H9 (cell line): ENCODE results near the gene RNF5. TPM values are rescaled to one million over a fixed set of nuclear protein-coding genes. Genes with fewer than 3 reads are reported as not detected.

Experiments used
- DNase-seq: peaks from one replicate; pipeline ENCODE4 v3.0.0-alpha.2; 2017
- H2AFZ ChIP-seq: one replicate; pipeline ENCODE4 v1.6.1; 2013; ENCODE audit warnings: mild to moderate bottlenecking, low read length, control low read depth, moderate library complexity
- H2AK5ac ChIP-seq: 2 replicates; pipeline ENCODE4 v1.6.1; 2013; ENCODE audit warnings: low read length, control low read depth, mixed read lengths; ENCODE audit not compliant: insufficient read length
- H2BK120ac ChIP-seq: one replicate; pipeline ENCODE4 v1.6.1; 2013; ENCODE audit warnings: low read depth, mild to moderate bottlenecking, low read length, control low read depth, inconsistent platforms; ENCODE audit not compliant: poor library complexity, severe bottlenecking
- H2BK12ac ChIP-seq: 2 replicates; pipeline ENCODE4 v1.6.1; 2013; ENCODE audit warnings: low read length, control low read depth, mixed read lengths, low read depth; ENCODE audit not compliant: insufficient read length
- H2BK15ac ChIP-seq: 2 replicates; pipeline ENCODE4 v1.6.1; 2013; ENCODE audit warnings: low read depth, low read length, control low read depth
- H2BK20ac ChIP-seq: one replicate; pipeline ENCODE4 v1.6.1; 2013; ENCODE audit warnings: low read depth, mild to moderate bottlenecking, low read length, control low read depth, inconsistent platforms; ENCODE audit not compliant: poor library complexity, severe bottlenecking
- H2BK5ac ChIP-seq: 2 replicates; pipeline ENCODE4 v1.6.1; 2013; ENCODE audit warnings: low read length, control low read depth, mixed read lengths; ENCODE audit not compliant: insufficient read length
- H3K14ac ChIP-seq: 2 replicates; pipeline ENCODE4 v1.6.1; 2013; ENCODE audit warnings: low read length, control low read depth; ENCODE audit not compliant: insufficient read depth
- H3K18ac ChIP-seq: 2 replicates; pipeline ENCODE4 v1.6.1; 2013; ENCODE audit warnings: low read depth, mild to moderate bottlenecking, mixed read lengths, low read length, control low read depth; ENCODE audit not compliant: insufficient read length
- H3K23ac ChIP-seq: 2 replicates; pipeline ENCODE4 v1.6.1; 2013; ENCODE audit warnings: low read length, control low read depth, mixed read lengths, low read depth; ENCODE audit not compliant: insufficient read length
- H3K23me2 ChIP-seq: 2 replicates; pipeline ENCODE4 v1.6.1; 2013; ENCODE audit warnings: low read depth, mild to moderate bottlenecking, mixed read lengths, low read length, control low read depth; ENCODE audit not compliant: insufficient read length, poor library complexity, severe bottlenecking
- H3K27ac ChIP-seq: 2 replicates; pipeline ENCODE4 v1.5.1; 2013; ENCODE audit warnings: low read length, control low read depth, mixed read lengths, low read depth; ENCODE audit not compliant: insufficient read length
- H3K27me3 ChIP-seq: 2 replicates; pipeline ENCODE4 v1.6.1; 2013; ENCODE audit warnings: low read length, control low read depth, inconsistent platforms; ENCODE audit not compliant: insufficient read depth
- H3K4ac ChIP-seq: 2 replicates; pipeline ENCODE4 v1.6.1; 2013; ENCODE audit warnings: low read depth, mild to moderate bottlenecking, control low read depth, inconsistent platforms, low read length, moderate library complexity
- H3K4me1 ChIP-seq: 2 replicates; pipeline ENCODE4 v1.6.1; 2013; ENCODE audit warnings: low read length, control low read depth, inconsistent platforms; ENCODE audit not compliant: insufficient read depth
- H3K4me2 ChIP-seq: 2 replicates; pipeline ENCODE4 v1.6.1; 2013; ENCODE audit warnings: low read length, control low read depth, mixed read lengths; ENCODE audit not compliant: insufficient read length, insufficient read depth
- H3K56ac ChIP-seq: 2 replicates; pipeline ENCODE4 v1.6.1; 2013; ENCODE audit warnings: low read depth, mild to moderate bottlenecking, mixed read lengths, low read length, control low read depth; ENCODE audit not compliant: insufficient read length
- H3K79me1 ChIP-seq: 2 replicates; pipeline ENCODE4 v1.6.1; 2013; ENCODE audit warnings: low read depth, mild to moderate bottlenecking, moderate library complexity, low read length, control low read depth, inconsistent platforms; ENCODE audit not compliant: insufficient read depth, poor library complexity, severe bottlenecking
- H3K79me2 ChIP-seq: 2 replicates; pipeline ENCODE4 v1.6.1; 2013; ENCODE audit warnings: low read length, control low read depth, inconsistent platforms; ENCODE audit not compliant: insufficient read depth
- H3K9ac ChIP-seq: 2 replicates; pipeline ENCODE4 v1.6.1; 2013; ENCODE audit warnings: low read length, control low read depth, mixed read lengths; ENCODE audit not compliant: insufficient read length; ENCODE audit errors: extremely low read depth
- H3K9me3 ChIP-seq: one replicate; pipeline ENCODE4 v1.6.1; 2013; ENCODE audit warnings: low read depth, low read length, inconsistent platforms; ENCODE audit not compliant: control insufficient read depth
- H3T11ph ChIP-seq: one replicate; pipeline ENCODE4 v1.6.1; 2013; ENCODE audit warnings: mild to moderate bottlenecking, low read length, control low read depth, inconsistent platforms
- H4K20me1 ChIP-seq: one replicate; pipeline ENCODE4 v1.6.1; 2013; ENCODE audit not compliant: control insufficient read depth, insufficient read length, insufficient read depth
- H4K5ac ChIP-seq: 2 replicates; pipeline ENCODE4 v1.6.1; 2013; ENCODE audit warnings: low read depth, mild to moderate bottlenecking, mixed read lengths, low read length, control low read depth; ENCODE audit not compliant: insufficient read length
- H4K8ac ChIP-seq: replicated peaks from 2 replicates; pipeline ENCODE4 v1.6.1; 2013; ENCODE audit warnings: low read length, control low read depth, mixed read lengths, low read depth; ENCODE audit not compliant: insufficient read length
- H4K91ac ChIP-seq: 2 replicates; pipeline ENCODE4 v1.6.1; 2013; ENCODE audit warnings: low read depth, mild to moderate bottlenecking, moderate library complexity, mixed read lengths, low read length, control low read depth; ENCODE audit not compliant: insufficient read length
- H3K27ac Mint-ChIP-seq, 3 experiments: 2 replicates in 2 of 3; 3 replicates in 1 of 3; pipeline ENCODE4 v1.8.0; 2020 to 2021; ENCODE audit warnings: mixed read lengths in 3 of 3, mild to moderate bottlenecking in 1 of 3, moderate library complexity in 1 of 3
- H3K27me3 Mint-ChIP-seq: 2 replicates; pipeline ENCODE4 v1.8.0; 2021; ENCODE audit warnings: low read depth, mild to moderate bottlenecking, moderate library complexity, mixed read lengths
- H3K36me3 Mint-ChIP-seq, 3 experiments: 2 replicates in 2 of 3; 3 replicates in 1 of 3; pipeline ENCODE4 v1.8.0; 2020 to 2021; ENCODE audit warnings: low read depth in 3 of 3, mixed read lengths in 3 of 3; ENCODE audit not compliant: insufficient read depth in 1 of 3
- H3K4me1 Mint-ChIP-seq, 2 experiments: 2 replicates each; pipeline ENCODE4 v1.8.0; 2020; ENCODE audit warnings: mixed read lengths in 2 of 2
- H3K4me3 Mint-ChIP-seq, 2 experiments: 2 replicates in 1 of 2; 3 replicates in 1 of 2; pipeline ENCODE4 v1.8.0; 2020 to 2021; ENCODE audit warnings: mild to moderate bottlenecking in 2 of 2, mixed read lengths in 2 of 2, moderate library complexity in 1 of 2
- H3K9me3 Mint-ChIP-seq, 2 experiments: 2 replicates in 1 of 2; 3 replicates in 1 of 2; pipeline ENCODE4 v1.8.0; 2020; ENCODE audit warnings: mild to moderate bottlenecking in 2 of 2, mixed read lengths in 2 of 2, moderate library complexity in 1 of 2
- WGBS: extraction: QIAGEN DNeasy Blood & Tissue Kit; methylation state at CpG from one replicate; pipeline ENCODE4 v1.1.7; 2013; ENCODE audit warnings: missing lambda C conversion rate, low lambda C conversion rate, mixed read lengths; ENCODE audit not compliant: insufficient read length; ENCODE audit errors: extremely low coverage; 5-methylcytosine and 5-hydroxymethylcytosine counted together
- total RNA-seq: library from RNA; stranded (reverse); gene quantifications from 2 replicates; pipeline ENCODE4 v1.2.1, GENCODE V29; 2021
- TF ChIP-seq, protein P1 (sequence below): fragments of 200-600 bp; sonication (generic); conservative IDR thresholded peaks from 3 replicates; pipeline ENCODE4 v1.8.0; 2021; ENCODE audit warnings: antibody characterized with exemption, mild to moderate bottlenecking

RNF5 gene
- total RNA-seq, 1 experiment from 2014 or later = 116 TPM

DNA sequence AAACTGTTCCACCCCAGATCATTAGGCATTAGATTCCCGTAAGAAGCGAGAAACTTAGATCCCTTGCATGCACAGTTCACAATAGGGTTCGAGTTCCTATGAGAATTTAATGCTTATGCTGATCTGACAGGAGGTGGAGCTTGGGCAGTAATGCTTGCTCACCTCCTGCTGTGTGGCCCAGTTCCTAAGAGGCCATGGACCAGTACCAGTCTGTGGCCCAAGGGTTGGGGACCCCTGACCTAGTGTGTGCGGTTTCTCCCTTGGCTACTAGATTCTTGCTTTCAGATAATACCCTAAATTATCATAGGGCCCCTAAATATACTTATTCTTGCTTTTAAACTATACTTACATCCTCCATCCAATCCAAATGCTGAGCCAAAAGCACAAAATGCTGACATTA is 16.2 kb downstream of the RNF5 start:
- H3K4me1 ChIP-seq = peaks cover 7% of the 10 kb centered on the region
- Mint-ChIP-seq H3K36me3 (no peaks in the 10 kb centered on the region), H3K4me1 (peaks cover 50 to 53% of the 10 kb centered on the region in 2 experiments), H3K4me3 (peak overlapping the region in 1 of 2 experiments; percentile 96; a peak in 3 of 5 replicates), H3K9me3 (no peaks in the 10 kb centered on the region; a peak in 1 of 5 replicates), H3K27ac (peak overlapping the region in 1 of 3 experiments; percentile 98; a peak in 3 of 7 replicates), H3K27me3 (no peaks in the 10 kb centered on the region)
- H2BK20ac ChIP-seq = no peak overlapping the region
- no peak overlapping the region for H3K18ac ChIP-seq
- no peak overlapping the region for H2BK120ac ChIP-seq
- TF ChIP-seq, protein P1, sequence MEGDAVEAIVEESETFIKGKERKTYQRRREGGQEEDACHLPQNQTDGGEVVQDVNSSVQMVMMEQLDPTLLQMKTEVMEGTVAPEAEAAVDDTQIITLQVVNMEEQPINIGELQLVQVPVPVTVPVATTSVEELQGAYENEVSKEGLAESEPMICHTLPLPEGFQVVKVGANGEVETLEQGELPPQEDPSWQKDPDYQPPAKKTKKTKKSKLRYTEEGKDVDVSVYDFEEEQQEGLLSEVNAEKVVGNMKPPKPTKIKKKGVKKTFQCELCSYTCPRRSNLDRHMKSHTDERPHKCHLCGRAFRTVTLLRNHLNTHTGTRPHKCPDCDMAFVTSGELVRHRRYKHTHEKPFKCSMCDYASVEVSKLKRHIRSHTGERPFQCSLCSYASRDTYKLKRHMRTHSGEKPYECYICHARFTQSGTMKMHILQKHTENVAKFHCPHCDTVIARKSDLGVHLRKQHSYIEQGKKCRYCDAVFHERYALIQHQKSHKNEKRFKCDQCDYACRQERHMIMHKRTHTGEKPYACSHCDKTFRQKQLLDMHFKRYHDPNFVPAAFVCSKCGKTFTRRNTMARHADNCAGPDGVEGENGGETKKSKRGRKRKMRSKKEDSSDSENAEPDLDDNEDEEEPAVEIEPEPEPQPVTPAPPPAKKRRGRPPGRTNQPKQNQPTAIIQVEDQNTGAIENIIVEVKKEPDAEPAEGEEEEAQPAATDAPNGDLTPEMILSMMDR = no peak
- no peak overlapping the region for H3K14ac ChIP-seq
- H2AK5ac ChIP-seq = no peak overlapping the region
- no peak overlapping the region for H2BK5ac ChIP-seq
- no peaks in the 10 kb centered on the region for H4K20me1 ChIP-seq
- H3K56ac ChIP-seq = no peak overlapping the region
- no peak overlapping the region for H3K27ac ChIP-seq
- no peak overlapping the region for H3K4ac ChIP-seq
- H4K8ac ChIP-seq = no peak overlapping the region
- H3K9ac ChIP-seq = no peak overlapping the region
- no peak for DNase-seq
- peaks cover 12% of the 10 kb centered on the region for H3K23me2 ChIP-seq
- no peak overlapping the region for H2BK15ac ChIP-seq
- no peak overlapping the region for H3K4me2 ChIP-seq
- no CpG with 5 or more reads among the region's 4 CpGs for WGBS
- no peak overlapping the region for H3T11ph ChIP-seq
- H3K9me3 ChIP-seq = no peaks in the 10 kb centered on the region
- no peak overlapping the region for H2BK12ac ChIP-seq
- no peaks in the 10 kb centered on the region for H3K79me2 ChIP-seq
- no peak overlapping the region for H4K91ac ChIP-seq
- H3K27me3 ChIP-seq = no peaks in the 10 kb centered on the region
- no peaks in the 10 kb centered on the region for H3K79me1 ChIP-seq
- no peak overlapping the region for H2AFZ ChIP-seq
- H3K23ac ChIP-seq = no peak overlapping the region
- H4K5ac ChIP-seq = no peak overlapping the region
